T47D (cell line): ENCODE results near the gene GPRC5D.
A peak's percentile ranks its signal among the peaks of the same experiment; 100 is the strongest.

Experiments
- DNase-seq, 2 experiments: peaks; one replicate each; pipeline versions ENCODE4 v3.0.0 to v3.0.0-alpha.2; 2011 to 2012; ENCODE audit warnings: low read depth in 1 of 2, low spot score in 1 of 2
- JUND ChIP-seq: IDR thresholded peaks from 2 replicates; pipeline ENCODE4 v1.6.1; 2012; ENCODE audit warnings: low read depth
- in situ Hi-C: cut with HindIII; loops from 2 replicates; pipeline ENCODE4 v1.10.0; 2016; ENCODE audit warnings: low sequenced_read_pairs, low pct_unique_long_range_greater_than_20kb

The GPRC5D gene

GRCh38 chr12:12891881-12892355 lies 60.1 kb downstream of the GPRC5D start:
- no peak for TF ChIP-seq JUND
- DNase-seq: no peak
- in situ Hi-C loops: no loop called here

GRCh38 chr12:12891080-12891880 lies 60.7 kb downstream of the GPRC5D start, which contains the start of gene GPRC5A:
Gene GPRC5A, plus strand, starts transcription at chr12:12891562. Its CDS starts 16,688 bp downstream, at chr12:12908250.
- no peak for TF ChIP-seq JUND
- peak in 1 of 2 experiments; percentile 92 for DNase-seq
- in situ Hi-C loops: no loop called here
